ENCODE results near the gene CHRM3.

DNA sequence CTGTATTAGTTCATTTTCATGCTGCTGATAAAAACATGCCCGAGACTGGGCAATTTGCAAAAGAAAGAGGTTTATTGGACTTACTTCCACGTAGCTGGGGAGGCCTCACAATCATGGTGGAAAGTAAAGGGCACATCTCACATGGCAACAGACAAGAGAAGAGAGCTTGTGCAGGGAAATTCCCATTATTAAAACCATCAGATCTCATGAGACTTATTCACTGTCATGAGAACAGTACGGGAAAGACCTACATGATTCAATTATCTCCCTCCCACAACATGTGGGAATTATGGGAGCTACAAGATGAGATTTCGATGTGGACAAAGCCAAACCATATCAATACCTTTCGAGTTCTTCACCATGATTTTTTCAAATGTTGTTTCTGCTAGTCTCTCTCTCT, 3.7 kb upstream of the CHRM3 start:
- TF ChIP-seq POLR2A (IDR thresholded peaks at IDR 0.05; ENCODE audit: low read depth, low read length) (no peak), POLR2AphosphoS5 (IDR thresholded peaks at IDR 0.05; ENCODE audit: low read depth, low read length) (no peak), TAF1 (IDR thresholded peaks at IDR 0.05; ENCODE audit: low read depth, low read length) (no peak)
